Erythroblast (primary cell): ENCODE measurements around the gene OR2V2.
"Not testable (repeated sequence)": the region's sequence is repeated elsewhere in the genome, so short reads cannot be mapped to it uniquely, and the experiment has no call there.

ENCODE experiments used
- GATA1 ChIP-seq: IDR thresholded peaks from 2 replicates; pipeline ENCODE4 v1.6.1; 2011; ENCODE audit warnings: low read depth, mild to moderate bottlenecking, control low read depth, low read length, moderate library complexity
- POLR2A ChIP-seq: IDR thresholded peaks from 2 replicates; pipeline ENCODE4 v1.6.1; 2011; ENCODE audit warnings: mild to moderate bottlenecking, low read length

DNA sequence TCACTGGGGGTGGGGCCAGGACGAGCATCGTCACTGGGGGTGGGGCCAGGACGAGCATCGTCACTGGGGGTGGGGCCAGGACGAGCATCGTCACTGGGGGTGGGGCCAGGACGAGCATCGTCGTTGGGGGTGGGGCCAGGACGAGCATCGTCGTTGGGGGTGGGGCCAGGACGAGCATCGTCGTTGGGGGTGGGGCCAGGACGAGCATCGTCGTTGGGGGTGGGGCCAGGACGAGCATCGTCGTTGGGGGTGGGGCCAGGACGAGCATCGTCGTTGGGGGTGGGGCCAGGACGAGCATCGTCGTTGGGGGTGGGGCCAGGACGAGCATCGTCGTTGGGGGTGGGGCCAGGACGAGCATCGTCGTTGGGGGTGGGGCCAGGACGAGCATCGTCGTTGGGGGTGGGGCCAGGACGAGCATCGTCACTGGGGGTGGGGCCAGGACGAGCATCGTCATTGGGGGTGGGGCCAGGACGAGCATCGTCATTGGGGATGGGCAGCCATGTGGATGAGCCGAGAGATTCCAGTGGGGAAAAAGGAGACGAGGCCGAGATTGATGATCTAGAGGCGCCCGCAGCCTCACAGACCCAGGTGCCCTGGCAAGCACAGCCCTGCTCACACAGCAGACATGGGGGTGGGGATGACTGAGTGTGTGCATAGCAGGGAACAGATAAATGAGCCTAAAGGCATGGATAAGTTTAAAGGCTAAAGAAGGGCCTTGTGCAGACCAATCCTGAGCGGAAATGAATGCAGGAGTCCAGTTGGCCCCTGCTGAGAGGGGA, 13.6 kb downstream of the OR2V2 start:
- not testable (repeated sequence) for TF ChIP-seq POLR2A, GATA1
